Fibroblast of skin of left biceps (primary cell): Measurements from ENCODE around the gene CHORDC1.
"Not testable (repeated sequence)": the region's sequence is repeated elsewhere in the genome, so short reads cannot be mapped to it uniquely, and the experiment has no call there.

ENCODE experiments used
- DNase-seq, 2 experiments: peaks; one replicate each; pipeline ENCODE4 v3.0.0-alpha.2; 2013; ENCODE audit warnings: low read depth in 2 of 2

CHORDC1 gene

DNA sequence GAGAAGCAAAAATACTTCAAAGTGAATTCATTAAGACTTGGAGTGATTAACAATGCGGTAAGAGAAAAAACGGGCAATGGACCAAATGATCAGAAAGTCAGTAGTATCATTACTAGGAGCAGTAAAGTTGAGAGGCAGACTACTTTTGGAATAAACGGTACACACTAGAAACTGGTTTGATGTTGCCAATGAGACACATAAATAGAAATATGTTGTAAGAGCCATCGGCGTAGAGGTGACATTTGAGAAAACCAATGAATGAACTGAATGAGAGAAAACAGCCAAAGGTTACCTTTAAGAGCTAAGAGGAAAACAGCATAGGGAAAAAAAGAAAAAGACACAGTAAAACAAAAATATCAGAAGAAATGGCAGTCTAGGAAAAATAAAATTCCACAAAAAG, 6.2 kb downstream of the CHORDC1 start:
- DNase-seq, result no peak

- no peak for DNase-seq
Measured at GRCh38 chr11:90213322-90213721, 9.5 kb downstream of the CHORDC1 start.

DNA sequence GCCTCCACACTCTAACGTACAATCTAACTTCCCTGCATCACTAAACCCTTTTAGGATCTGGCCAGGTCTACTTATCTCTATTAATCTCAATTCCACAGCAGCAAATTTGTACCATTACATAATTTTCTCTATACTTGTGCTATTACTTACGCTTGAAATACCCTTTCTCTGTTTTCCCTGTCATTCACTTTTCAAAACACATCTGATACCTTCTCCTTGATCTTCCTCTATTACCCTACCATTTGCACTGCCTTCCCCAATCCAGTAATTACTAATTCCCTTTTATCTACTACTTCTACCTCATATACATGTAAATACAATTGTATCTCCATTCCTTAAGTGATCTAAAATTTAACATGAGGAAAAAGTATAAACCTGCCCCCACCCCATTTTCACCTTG, 14.0 kb downstream of the CHORDC1 start:
- no peak for DNase-seq

DNA sequence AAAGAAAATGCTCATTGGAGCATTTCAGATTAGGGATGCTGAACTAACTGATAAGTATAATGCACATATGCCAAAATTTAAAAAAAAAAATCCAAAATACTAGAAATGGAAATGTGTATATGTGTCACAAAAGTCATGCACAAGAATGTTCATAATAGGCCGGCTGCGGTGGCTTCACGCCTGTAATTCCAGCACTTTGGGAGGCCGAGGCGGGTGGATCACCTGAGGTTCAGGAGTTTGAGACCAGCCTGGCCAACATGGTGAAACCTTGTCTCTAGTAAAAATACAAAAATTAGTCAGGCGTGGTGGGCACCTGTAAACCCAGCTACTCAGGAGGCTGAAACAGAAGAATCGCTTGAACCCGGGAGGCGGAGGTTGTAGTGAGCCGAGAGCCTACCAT, 14.9 kb downstream of the CHORDC1 start:
- not testable (repeated sequence) for DNase-seq

- peak; percentile 18 to 34 for DNase-seq
Measured at GRCh38 chr11:90204832-90205646, 17.8 kb downstream of the CHORDC1 start.

DNA sequence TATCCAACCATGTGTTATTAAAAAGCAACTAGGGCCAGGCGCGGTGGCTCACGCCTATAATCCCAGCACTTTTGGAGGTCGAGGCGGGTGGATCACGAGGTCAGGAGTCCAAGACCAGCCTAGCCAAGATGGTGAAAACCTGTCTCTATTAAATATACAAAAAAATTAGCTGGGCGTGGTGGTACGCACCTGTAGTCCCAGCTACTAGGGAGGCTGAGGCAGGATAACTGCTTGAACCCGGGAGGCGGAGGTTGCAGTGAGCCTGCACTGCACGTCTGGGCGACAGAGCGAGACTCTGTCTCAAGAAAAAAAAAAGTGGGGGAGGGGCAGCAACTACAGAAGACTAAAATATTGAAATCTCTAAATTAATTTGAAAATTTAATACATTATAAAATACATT, 18.4 kb downstream of the CHORDC1 start:
- no peak for DNase-seq

DNA sequence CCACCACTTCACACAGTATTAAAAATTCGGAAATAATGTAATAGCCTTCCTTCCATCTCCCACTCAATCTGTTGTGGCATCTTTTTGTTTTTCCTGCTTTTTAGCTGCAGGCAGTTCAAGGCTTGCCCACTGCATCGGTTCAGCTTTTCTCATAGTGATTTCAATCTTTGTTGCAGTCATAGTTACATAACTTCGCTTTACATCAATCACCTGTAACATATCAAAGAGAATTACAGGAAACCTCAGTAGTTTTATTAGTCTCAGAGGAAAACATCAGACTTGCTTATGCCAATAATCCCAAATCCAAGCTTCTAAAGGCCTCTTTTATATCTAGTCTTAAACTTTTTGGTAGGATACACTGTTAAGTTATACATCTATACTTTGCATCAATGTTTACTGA, 20.5 kb downstream of the CHORDC1 start:
- DNase-seq, result no peak

- DNase-seq, result no peak
Measured at GRCh38 chr11:90197377-90197776, 25.5 kb downstream of the CHORDC1 start.

GRCh38 chr11:90192869-90193582, 29.8 kb downstream of the CHORDC1 start:
- DNase-seq, result no peak

GRCh38 chr11:90189011-90189410, 33.8 kb downstream of the CHORDC1 start:
- no peak for DNase-seq

- no peak for DNase-seq
Measured at GRCh38 chr11:90187839-90188238, 35.0 kb downstream of the CHORDC1 start.

DNA sequence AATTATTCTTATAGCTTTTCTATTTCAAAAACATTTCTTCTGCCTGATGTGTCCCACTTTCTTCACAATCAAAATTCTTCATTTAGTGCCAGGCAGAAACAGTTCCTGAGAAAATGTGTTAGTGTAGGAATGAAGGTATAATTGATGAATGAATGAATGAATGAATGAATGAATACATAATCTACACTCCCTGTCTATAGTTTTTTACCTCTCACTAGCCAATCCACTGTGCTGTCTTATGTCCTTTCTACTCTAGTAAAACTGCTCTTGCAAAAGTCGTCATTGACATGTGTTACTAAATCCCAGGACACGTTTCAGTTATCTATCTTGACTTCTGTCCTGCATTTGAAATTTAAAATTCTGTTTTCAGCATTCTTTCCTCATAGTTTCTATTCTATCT, 42.9 kb downstream of the CHORDC1 start:
- DNase-seq, result no peak

DNA sequence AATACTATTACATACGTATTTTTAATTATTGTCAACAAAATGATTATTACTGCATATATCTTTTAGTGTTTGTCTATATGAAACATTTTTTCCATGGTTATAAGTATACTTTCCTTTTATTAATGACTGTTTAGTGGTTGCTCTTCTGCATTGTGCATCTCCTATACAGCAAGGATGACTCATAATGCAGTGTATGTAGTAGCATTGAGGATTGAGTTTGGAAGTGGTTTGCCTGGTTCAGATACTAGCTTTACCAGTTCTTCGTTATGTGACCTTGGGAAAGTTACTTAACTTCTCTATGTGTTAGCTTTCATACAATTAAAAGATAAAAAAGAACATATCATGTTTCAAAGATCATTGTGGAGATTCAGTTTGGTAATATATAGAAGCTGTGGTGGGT, 44.1 kb downstream of the CHORDC1 start:
- DNase-seq, result no peak

DNA sequence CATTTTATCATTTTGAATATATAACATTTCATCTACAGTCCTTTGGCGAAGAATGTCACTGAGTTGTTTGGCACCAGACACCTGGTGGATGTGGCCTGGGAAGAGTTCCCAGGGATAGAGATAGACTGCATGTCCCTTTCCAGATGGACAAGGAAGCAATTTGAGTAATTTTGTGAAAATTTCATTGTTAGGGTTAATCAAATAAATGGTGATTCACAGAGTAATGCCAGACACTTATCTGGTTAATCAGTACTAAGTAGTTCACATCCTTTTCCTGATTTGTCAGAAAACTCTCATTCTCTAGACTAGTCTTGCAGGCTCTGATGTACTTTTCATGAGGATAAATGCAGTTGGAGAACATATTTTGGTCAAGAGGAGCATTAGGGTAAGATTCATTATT, 46.8 kb downstream of the CHORDC1 start:
- no peak for DNase-seq

GRCh38 chr11:90171359-90171758, 51.5 kb downstream of the CHORDC1 start:
- no peak for DNase-seq

GRCh38 chr11:90168571-90168970, 54.3 kb downstream of the CHORDC1 start:
- DNase-seq, result no peak

DNA sequence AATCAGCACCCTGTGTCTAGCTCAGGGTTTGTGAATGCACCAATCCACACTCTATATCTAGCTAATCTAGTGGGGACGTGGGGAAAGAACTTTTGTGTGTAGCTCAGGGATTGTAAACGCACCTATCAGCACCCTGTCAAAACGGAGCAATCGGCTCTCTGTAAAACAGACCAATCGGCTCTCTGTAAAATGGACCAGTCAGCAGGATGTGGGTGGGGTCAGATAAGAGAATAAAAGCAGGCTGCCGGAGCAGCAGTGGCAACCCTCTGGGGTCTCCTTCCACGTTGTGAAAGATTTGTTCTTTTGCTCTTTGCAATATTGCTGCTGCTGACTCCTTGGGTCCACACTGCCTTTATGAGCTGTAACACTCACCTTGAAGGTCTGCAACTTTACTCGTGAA, 55.1 kb downstream of the CHORDC1 start:
- not testable (repeated sequence) for DNase-seq

DNA sequence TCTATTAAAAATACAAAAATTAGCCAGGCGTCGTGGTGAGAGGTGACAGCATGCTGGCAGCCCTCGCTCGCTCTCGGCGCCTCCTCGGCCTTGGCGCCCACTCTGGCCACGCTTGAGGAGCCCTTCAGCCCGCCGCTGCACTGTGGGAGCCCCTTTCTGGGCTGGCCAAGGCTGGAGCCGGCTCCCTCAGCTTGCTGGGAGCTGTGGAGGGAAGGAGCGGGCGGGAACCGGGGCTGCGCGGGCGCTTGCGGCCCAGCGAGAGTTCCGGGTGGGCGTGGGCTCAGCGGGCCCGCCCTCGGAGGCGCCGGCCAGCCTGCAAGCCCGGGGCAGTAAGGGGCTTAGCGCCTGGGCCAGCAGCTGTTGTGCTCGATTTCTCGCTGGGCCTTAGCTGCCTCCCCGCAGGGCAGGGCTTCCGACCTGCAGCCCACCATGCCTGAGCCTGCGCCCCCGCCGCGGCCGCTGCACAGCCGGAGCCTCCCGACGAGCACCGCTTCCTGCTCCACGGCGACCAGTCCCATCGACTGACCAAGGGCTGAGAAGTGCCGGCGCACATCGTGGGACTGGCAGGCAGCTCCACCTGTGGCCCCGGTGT, 55.8 kb downstream of the CHORDC1 start:
- not testable (repeated sequence) for DNase-seq
